HepG2 (cell line): Measurements from ENCODE around the gene FPGS. TPM values are rescaled to one million over a fixed set of nuclear protein-coding genes. Genes with fewer than 3 reads are reported as not detected.

Source experiments
- ATAC-seq: fragments of 200-7000 bp; cut with Tn5 transposase; 3 replicates; pipeline ENCODE4 v1.9.1; 2020; ENCODE audit warnings: mild to moderate bottlenecking, moderate library complexity
- BruUV-seq: library from RNA; stranded (reverse); fragments of 400-500 nt; replicated peaks from 2 replicates; lab custom pipeline; 2021; lab: Mats Ljungman, UMichigan
- CTCF ChIA-PET: fragments of 300-600 bp; formaldehyde crosslinking; extraction: SDS; loops from one replicate; lab custom pipeline; 2021; ENCODE audit warnings: low total read pairs, inconsistent platforms, low intra/inter-chr PET ratio; lab: Yijun Ruan, JAX
- POLR2A ChIA-PET: fragments of 350-600 bp; sonication (Branson Sonifier 250); formaldehyde crosslinking; loops from one replicate; lab custom pipeline; 2020; ENCODE audit warnings: antibody characterized with exemption, inconsistent platforms; lab: Yijun Ruan, JAX
- DNase-seq: peaks from one replicate; pipeline ENCODE4 v3.0.0-alpha.2; 2015; ENCODE audit warnings: low spot score
- FAIRE-seq: peaks from 3 replicates; lab custom pipeline; 2011; peaks lifted over from hg19 to GRCh38; lab: Jason Lieb, UNC
- H2AFZ ChIP-seq: one replicate; pipeline ENCODE4 v1.6.1; 2011; ENCODE audit warnings: low read length, inconsistent platforms
- H3K27ac ChIP-seq: fragments of 300-600 bp; 3 replicates; pipeline ENCODE4 v1.8.0; 2011; ENCODE audit warnings: mixed run types, mild to moderate bottlenecking, mixed read lengths, low read length, inconsistent platforms; ENCODE audit not compliant: insufficient read depth; ENCODE audit errors: extremely low read length
- H3K27me3 ChIP-seq, 2 experiments: fragments of 200-600 bp in 1 of 2; 2 replicates in 1 of 2; 3 replicates in 1 of 2; pipeline versions ENCODE4 v1.6.0 to v1.8.0; 2011; ENCODE audit warnings: low read length in 2 of 2, mild to moderate bottlenecking in 2 of 2, moderate library complexity in 2 of 2, inconsistent platforms in 1 of 2; ENCODE audit not compliant: insufficient read depth in 2 of 2, control insufficient read depth in 1 of 2
- H3K36me3 ChIP-seq, 2 experiments: fragments of 200-600 bp in 1 of 2; replicated peaks in 1 of 2; 2 replicates in 1 of 2; 3 replicates in 1 of 2; pipeline versions ENCODE4 v1.5.1 to v1.8.0; 2011; ENCODE audit warnings: low read length in 2 of 2, inconsistent platforms in 1 of 2; ENCODE audit not compliant: insufficient read depth in 2 of 2, control insufficient read depth in 1 of 2
- H3K4me1 ChIP-seq: 2 replicates; pipeline ENCODE4 v1.5.1; 2012; ENCODE audit warnings: low read length, inconsistent platforms; ENCODE audit not compliant: insufficient read depth
- H3K4me2 ChIP-seq: 2 replicates; pipeline ENCODE4 v1.6.0; 2011; ENCODE audit warnings: low read depth, low read length, inconsistent platforms
- H3K4me3 ChIP-seq, 3 experiments: fragments of 200-600 bp in 1 of 3; sonication (generic), shearing (Covaris generic) in 1 of 3; replicated peaks in 1 of 3; 2 replicates each; pipeline ENCODE4 v1.5.1; 2011 to 2016; ENCODE audit warnings: low read length in 3 of 3, inconsistent platforms in 2 of 3, low read depth in 2 of 3, mild to moderate bottlenecking in 2 of 3, control low read depth in 1 of 3, mixed read lengths in 1 of 3; ENCODE audit not compliant: insufficient read depth in 1 of 3
- H3K79me2 ChIP-seq: one replicate; pipeline ENCODE4 v1.6.1; 2011; ENCODE audit warnings: low read length, inconsistent platforms; ENCODE audit not compliant: insufficient read depth
- H3K9ac ChIP-seq: 2 replicates; pipeline ENCODE4 v1.6.0; 2011; ENCODE audit warnings: mild to moderate bottlenecking, low read depth, low read length, inconsistent platforms; ENCODE audit not compliant: insufficient read depth
- H3K9me3 ChIP-seq: 2 replicates; pipeline ENCODE4 v1.5.1; 2012; ENCODE audit warnings: mild to moderate bottlenecking, low read length
- H4K20me1 ChIP-seq: 2 replicates; pipeline ENCODE4 v1.6.0; 2011; ENCODE audit warnings: inconsistent platforms, mild to moderate bottlenecking, low read length, moderate library complexity; ENCODE audit not compliant: insufficient read depth
- FOXA1 ChIP-seq, 2 experiments: fragments of 450-650 bp in 1 of 2; sonication (generic) in 1 of 2; formaldehyde crosslinking in 1 of 2; IDR thresholded peaks; 2 replicates each; pipeline versions ENCODE4 v1.4.0 to v1.6.1; 2016 to 2020; ENCODE audit warnings: missing genetic modification reagents in 1 of 2
- MAFK ChIP-seq, 2 experiments: IDR thresholded peaks in 1 of 2; conservative IDR thresholded peaks in 1 of 2; 2 replicates each; pipeline ENCODE4 v1.6.1; 2011; ENCODE audit warnings: improper control_type of control experiment in 2 of 2, low read length in 2 of 2
- MEIS2 ChIP-seq: sonication (generic); formaldehyde crosslinking; IDR thresholded peaks from 2 replicates; pipeline ENCODE4 v1.9.0; 2021; ENCODE audit warnings: mild to moderate bottlenecking, missing genetic modification reagents
- POLR2AphosphoS5 ChIP-seq: IDR thresholded peaks from 2 replicates; pipeline ENCODE4 v1.6.1; 2012; ENCODE audit warnings: low read depth, low read length
- RBFOX2 ChIP-seq: fragments of 200-400 bp; formaldehyde crosslinking; IDR thresholded peaks from 2 replicates; pipeline ENCODE4 v1.6.1; 2017; ENCODE audit warnings: low read depth, mild to moderate bottlenecking, low read length
- ZNF484 ChIP-seq: sonication (generic); formaldehyde crosslinking; IDR thresholded peaks from 2 replicates; pipeline ENCODE4 v1.5.1; 2020; ENCODE audit warnings: mild to moderate bottlenecking, low read depth, missing genetic modification reagents, borderline replicate concordance
- ZSCAN21 ChIP-seq: sonication (generic); formaldehyde crosslinking; IDR thresholded peaks from 2 replicates; pipeline ENCODE4 v1.8.0; 2022; ENCODE audit warnings: mild to moderate bottlenecking, missing genetic modification reagents, moderate library complexity, borderline replicate concordance
- WGBS: methylation state at CpG from one replicate; pipeline ENCODE4 v1.1.6; 2017; ENCODE audit warnings: low lambda C conversion rate; 5-methylcytosine and 5-hydroxymethylcytosine counted together
- in situ Hi-C: cut with HindIII; loops from 2 replicates; pipeline ENCODE4 v1.10.0; 2017; ENCODE audit warnings: low pct_unique_long_range_greater_than_20kb; ENCODE audit not compliant: extremely low pct_ligation_motif_present
- intact Hi-C: fragments of 100-400 bp; cut with micrococcal nuclease; formaldehyde crosslinking; loops from one replicate; pipeline ENCODE4 v1.10.0; 2022; ENCODE audit not compliant: unreplicated experiment
- polyA plus RNA-seq, 8 experiments: library from polyadenylated mRNA; depleted of rRNA in 3 of 8; stranded (reverse) in 7 of 8; unstranded in 1 of 8; fragments of >200 nt; fragmentation: Illumina TruSeq in 4 of 8; extraction: Trizol in 4 of 8; gene quantifications; 2 replicates each; pipeline versions ENCODE4 v1.2.1 to v1.2.3, GENCODE V29; 2011 to 2016; ENCODE audit warnings: low read depth in 4 of 8, missing spikeins in 1 of 8, mixed read lengths in 1 of 8; ENCODE audit not compliant: insufficient read depth in 1 of 8
- total RNA-seq, 5 experiments: library from RNA; depleted of rRNA; stranded (reverse); fragments of >200 nt; fragmentation: Illumina TruSeq; extraction: Trizol; gene quantifications; 2 replicates each; pipeline ENCODE4 v1.2.3, GENCODE V29; 2016; ENCODE audit warnings: low read depth in 1 of 5
- TF ChIP-seq, protein P1 (sequence below): sonication (generic); formaldehyde crosslinking; IDR thresholded peaks from 2 replicates; pipeline ENCODE4 v1.8.1; 2023; ENCODE audit warnings: missing genetic modification reagents, mild to moderate bottlenecking, borderline replicate concordance

FPGS gene
- total and polyA plus RNA-seq, 2 of the 13 experiments (the other 11 are each of a cell fraction or from before 2014, with no cell fraction given) = 35.6 to 36.8 TPM

DNA sequence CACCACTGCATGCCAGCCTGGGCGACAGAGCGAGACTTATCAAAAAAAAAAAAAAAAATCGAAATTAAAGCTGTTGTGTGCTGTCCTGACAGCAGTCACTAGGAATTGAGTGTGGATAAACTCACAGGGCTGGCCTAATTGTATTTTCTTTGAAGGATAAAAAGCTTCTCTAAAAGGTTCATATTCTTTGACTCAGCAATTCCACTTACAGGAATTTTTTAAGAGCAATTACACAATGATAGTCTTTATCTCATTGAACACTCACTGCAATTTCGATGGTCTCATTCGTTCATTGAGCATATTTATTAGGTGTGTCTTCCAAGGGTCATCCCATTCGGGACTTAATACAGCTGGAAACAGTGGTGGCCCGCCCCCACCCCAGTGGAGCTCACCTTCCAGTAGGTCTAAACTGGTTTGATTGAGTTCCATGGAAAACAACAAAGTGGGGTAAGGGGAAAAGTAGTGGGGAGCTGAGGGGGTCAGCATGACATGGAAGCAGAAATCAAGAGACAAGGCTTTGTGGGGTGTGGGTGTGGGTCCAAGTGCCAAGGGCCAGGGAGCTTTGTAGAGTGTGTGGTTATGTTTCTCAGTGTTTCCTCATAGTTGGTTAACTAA lies 10.2 kb upstream of the FPGS start:
- H3K79me2 ChIP-seq = peaks cover 6% of the 10 kb centered on the region
- in situ Hi-C loops = no loop called here
- TSS peak; percentile 23 for BruUV-seq
- H3K27me3 ChIP-seq = no peaks in the 10 kb centered on the region
- ChIA-PET CTCF (interaction anchor here (0.6 kb wide), 1 partner anchor 482 kb away, joined by 3 read pairs; no protein-coding TSS in a partner anchor), POLR2A (interaction anchor here (0.8 to 2.0 kb wide), 10 partner anchors 8 to 105 kb away, joined by 3 to 6 read pairs (median 4); partner anchors contain the start of genes FPGS and PTRH1)
- H3K4me2 ChIP-seq = no peak overlapping the region
- DNase-seq = no peak
- intact Hi-C loops = no loop called here
- peaks cover 20 to 36% of the 10 kb centered on the region in 2 experiments for H3K36me3 ChIP-seq
- H3K4me1 ChIP-seq = peaks cover 43% of the 10 kb centered on the region
- TF ChIP-seq ZSCAN21 (CRISPR knock-in tag) (no peak), POLR2AphosphoS5 (peak; percentile 18; the same call in 1 of the 2 replicates), MAFK (conservative IDR thresholded peaks at IDR 0.05 in 1 of 2, IDR thresholded peaks at IDR 0.05 in 1 of 2; ENCODE audit: low read length in 2 of 2) (peak; percentile 18 to 30; a peak in 1 of 4 replicates), RBFOX2 (peak; percentile 14; the same call in 1 of the 2 replicates), FOXA1 (IDR thresholded peaks at IDR 0.05) (no peak), FOXA1 (CRISPR knock-in tag; IDR thresholded peaks at IDR 0.05) (no peak), MEIS2 (CRISPR knock-in tag) (no peak), ZNF484 (no peak)
- TF ChIP-seq, protein P1, sequence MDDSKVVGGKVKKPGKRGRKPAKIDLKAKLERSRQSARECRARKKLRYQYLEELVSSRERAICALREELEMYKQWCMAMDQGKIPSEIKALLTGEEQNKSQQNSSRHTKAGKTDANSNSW = no peak
- no peak overlapping the region for H3K4me3 ChIP-seq
- FAIRE-seq = no peak
- no peaks in the 10 kb centered on the region for H3K9me3 ChIP-seq
- no peak for ATAC-seq
- WGBS = 85% methylated on average over 7 of the region's 7 CpGs
- H4K20me1 ChIP-seq = peaks cover 10% of the 10 kb centered on the region
- H3K27ac ChIP-seq = no peak overlapping the region
- no peak overlapping the region for H3K9ac ChIP-seq
- no peak overlapping the region for H2AFZ ChIP-seq
